ENCODE measurements around the gene HNF1A. TPM values are rescaled to one million over a fixed set of nuclear protein-coding genes. Genes with fewer than 3 reads are reported as not detected.

HNF1A gene
- total and polyA plus RNA-seq, 2 of the 13 experiments (the other 11 are each of a cell fraction or from before 2014, with no cell fraction given) = 13.4 to 34.7 TPM

GRCh38 chr12:120979862-120980696 lies 1.7 kb downstream of the HNF1A start (continued):
- TF ChIP-seq KDM3A (CRISPR knock-in tag; IDR thresholded peaks at IDR 0.05; ENCODE audit: low read depth) = no peak
- no peak for TF ChIP-seq NKX3-1 (CRISPR knock-in tag; IDR thresholded peaks at IDR 0.05)
- no peak for TF ChIP-seq NFIB (CRISPR knock-in tag; IDR thresholded peaks at IDR 0.05; ENCODE audit: borderline replicate concordance)
- no peak; the same call in 1 of the 2 replicates for TF ChIP-seq ZGPAT (CRISPR knock-in tag; IDR thresholded peaks at IDR 0.05)
- TF ChIP-seq ELK4 (CRISPR knock-in tag; IDR thresholded peaks at IDR 0.05; ENCODE audit: borderline replicate concordance) = 0 out of 2 replicates have a peak, but pooled peaks have one; percentile 62
- peak; percentile 80; the same call in 1 of the 2 replicates for TF ChIP-seq ZNF816 (CRISPR knock-in tag; IDR thresholded peaks at IDR 0.05; ENCODE audit: borderline replicate concordance)
- TF ChIP-seq DBP (CRISPR knock-in tag; IDR thresholded peaks at IDR 0.05; ENCODE audit: not compliant biosample characterization) = peak; percentile 65
- peak; percentile 30 to 50 for TF ChIP-seq POLR2A (IDR thresholded peaks at IDR 0.05; ENCODE audit: insufficient read depth in 1 of 2, low read depth in 2 of 2, low read length in 2 of 2)
- peak; percentile 65 for TF ChIP-seq ZNF503 (CRISPR knock-in tag; IDR thresholded peaks at IDR 0.05)
- no peak for TF ChIP-seq HCFC1 (IDR thresholded peaks at IDR 0.05; ENCODE audit: low read depth, low read length)
- TF ChIP-seq MLXIP (CRISPR knock-in tag; IDR thresholded peaks at IDR 0.05; ENCODE audit: borderline replicate concordance) = peak; percentile 54; the same call in 1 of the 2 replicates
- TF ChIP-seq SIX1 (CRISPR knock-in tag; IDR thresholded peaks at IDR 0.05; ENCODE audit: borderline replicate concordance) = no peak; the same call in 1 of the 2 replicates
- peak; percentile 64; the same call in 1 of the 2 replicates for TF ChIP-seq SIN3A (IDR thresholded peaks at IDR 0.05; ENCODE audit: borderline replicate concordance, low read depth, low read length)
- TF ChIP-seq GTF3A (CRISPR knock-in tag; conservative IDR thresholded peaks at IDR 0.05) = no peak
- TF ChIP-seq HINFP (CRISPR knock-in tag; IDR thresholded peaks at IDR 0.05; ENCODE audit: low read depth) = peak; percentile 70; the same call in 1 of the 2 replicates
- no peak for TF ChIP-seq CENPT (CRISPR knock-in tag; IDR thresholded peaks at IDR 0.05; ENCODE audit: low read depth)

Data from HepG2 (cell line).